HL-60 (cell line): ENCODE data around the gene SPATA24.

ENCODE experiments used
- GABPA ChIP-seq: IDR thresholded peaks from 2 replicates; pipeline ENCODE4 v1.6.1; 2012; ENCODE audit warnings: low read depth
- POLR2AphosphoS5 ChIP-seq: IDR thresholded peaks from 2 replicates; pipeline ENCODE4 v1.6.1; 2012; ENCODE audit warnings: low read depth
- SPI1 ChIP-seq: IDR thresholded peaks from 2 replicates; pipeline ENCODE4 v1.6.1; 2012; ENCODE audit warnings: low read depth, mild to moderate bottlenecking, borderline replicate concordance
- TF ChIP-seq, protein P1 (sequence below): IDR thresholded peaks from one replicate; pipeline ENCODE4 v1.5.1; 2011; ENCODE audit warnings: low read length, control low read depth, inconsistent platforms; ENCODE audit not compliant: insufficient read depth

DNA sequence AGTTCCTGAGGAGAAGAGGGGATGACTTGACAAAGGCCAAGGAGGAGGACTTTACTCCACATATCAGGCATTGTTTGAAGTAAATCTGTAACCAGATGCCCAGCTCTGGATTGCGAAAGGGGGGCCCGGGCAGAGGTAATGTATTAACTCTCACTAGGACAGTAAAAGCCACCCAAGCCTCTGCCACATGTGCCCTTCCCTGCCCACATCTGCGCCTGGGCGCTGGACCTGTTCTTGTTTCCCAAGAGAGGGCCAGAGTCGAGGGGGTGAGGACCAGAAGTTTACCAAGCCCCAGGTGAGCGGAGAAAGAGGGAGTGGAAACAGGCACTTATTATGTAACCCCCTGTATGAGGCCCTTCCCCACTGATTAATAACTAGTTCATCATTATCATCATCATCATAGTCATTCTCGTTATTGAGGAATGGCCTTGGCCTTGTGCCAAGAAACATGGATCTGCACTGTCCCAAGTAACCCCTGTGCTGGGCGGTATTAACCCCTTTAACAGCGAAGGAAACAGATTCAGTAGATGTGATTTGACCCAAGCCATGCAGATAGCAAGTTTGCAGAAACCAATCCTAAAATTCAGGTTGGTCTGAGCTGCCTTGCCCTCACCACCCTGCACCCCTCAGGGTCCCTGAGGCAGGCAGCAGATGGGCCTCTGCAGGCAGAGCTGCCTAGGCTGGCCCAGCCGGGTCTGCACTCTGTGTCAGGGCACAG, 20.5 kb downstream of the SPATA24 start, which contains the start of gene SLC23A1:
- TF ChIP-seq, protein P1, sequence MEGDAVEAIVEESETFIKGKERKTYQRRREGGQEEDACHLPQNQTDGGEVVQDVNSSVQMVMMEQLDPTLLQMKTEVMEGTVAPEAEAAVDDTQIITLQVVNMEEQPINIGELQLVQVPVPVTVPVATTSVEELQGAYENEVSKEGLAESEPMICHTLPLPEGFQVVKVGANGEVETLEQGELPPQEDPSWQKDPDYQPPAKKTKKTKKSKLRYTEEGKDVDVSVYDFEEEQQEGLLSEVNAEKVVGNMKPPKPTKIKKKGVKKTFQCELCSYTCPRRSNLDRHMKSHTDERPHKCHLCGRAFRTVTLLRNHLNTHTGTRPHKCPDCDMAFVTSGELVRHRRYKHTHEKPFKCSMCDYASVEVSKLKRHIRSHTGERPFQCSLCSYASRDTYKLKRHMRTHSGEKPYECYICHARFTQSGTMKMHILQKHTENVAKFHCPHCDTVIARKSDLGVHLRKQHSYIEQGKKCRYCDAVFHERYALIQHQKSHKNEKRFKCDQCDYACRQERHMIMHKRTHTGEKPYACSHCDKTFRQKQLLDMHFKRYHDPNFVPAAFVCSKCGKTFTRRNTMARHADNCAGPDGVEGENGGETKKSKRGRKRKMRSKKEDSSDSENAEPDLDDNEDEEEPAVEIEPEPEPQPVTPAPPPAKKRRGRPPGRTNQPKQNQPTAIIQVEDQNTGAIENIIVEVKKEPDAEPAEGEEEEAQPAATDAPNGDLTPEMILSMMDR, result no peak
- TF ChIP-seq POLR2AphosphoS5 (no peak), GABPA (no peak), SPI1 (no peak)
